SK-N-SH (cell line): ENCODE measurements around the gene SUPV3L1. TPM values are rescaled to one million over a fixed set of nuclear protein-coding genes. Genes with fewer than 3 reads are reported as not detected.
"Not testable (repeated sequence)": the region's sequence is repeated elsewhere in the genome, so short reads cannot be mapped to it uniquely, and the experiment has no call there.

Experiments used
- CTCF ChIA-PET: fragments of 300-600, 350-600 bp; formaldehyde crosslinking; extraction: SDS; loops from one replicate; lab custom pipeline; 2021; lab: Yijun Ruan, JAX
- POLR2A ChIA-PET: fragments of 350-600 bp; sonication (Branson Sonifier 250); formaldehyde crosslinking; extraction: SDS; loops from one replicate; lab custom pipeline; 2020; ENCODE audit warnings: antibody characterized with exemption, inconsistent platforms; lab: Yijun Ruan, JAX
- DNase-seq: peaks from one replicate; pipeline ENCODE4 v3.0.0; 2012
- H2AFZ ChIP-seq: fragments of 200-600 bp; sonication (generic); 2 replicates; pipeline ENCODE4 v1.8.1; 2016; ENCODE audit warnings: antibody characterized with exemption, mild to moderate bottlenecking, low read depth
- H3F3A ChIP-seq: fragments of 200-600 bp; sonication (generic); replicated peaks from 2 replicates; pipeline ENCODE3; 2016; ENCODE audit warnings: antibody characterized with exemption, mild to moderate bottlenecking; ENCODE audit not compliant: insufficient read depth
- H3K27ac ChIP-seq, 2 experiments: fragments of 200-500 bp in 1 of 2; fragments of 200-600 bp in 1 of 2; sonication (Bioruptor generic) in 1 of 2; sonication (generic), shearing (Covaris generic) in 1 of 2; 2 replicates each; pipeline versions ENCODE4 v1.5.1 to v1.6.1; 2014 to 2016; ENCODE audit warnings: low read depth in 2 of 2, inconsistent platforms in 1 of 2, low read length in 1 of 2, mild to moderate bottlenecking in 1 of 2, mixed read lengths in 1 of 2
- H3K27me3 ChIP-seq: fragments of 200-600 bp; sonication (generic), shearing (Covaris generic); 2 replicates; pipeline ENCODE4 v1.6.1; 2016; ENCODE audit warnings: mixed run types; ENCODE audit not compliant: insufficient read depth
- H3K36me3 ChIP-seq, 2 experiments: fragments of 200-500 bp in 1 of 2; fragments of 200-600 bp in 1 of 2; sonication (Bioruptor generic) in 1 of 2; sonication (generic) in 1 of 2; replicated peaks in 1 of 2; 2 replicates each; pipeline versions ENCODE3 to v1.5.1; 2014 to 2016; ENCODE audit warnings: low read length in 1 of 2, mild to moderate bottlenecking in 1 of 2; ENCODE audit not compliant: insufficient read depth in 2 of 2, control insufficient read depth in 1 of 2
- H3K4me1 ChIP-seq, 2 experiments: fragments of 200-500 bp in 1 of 2; fragments of 200-600 bp in 1 of 2; sonication (Bioruptor generic) in 1 of 2; sonication (generic), shearing (Covaris generic) in 1 of 2; 2 replicates each; pipeline versions ENCODE4 v1.5.1 to v1.6.1; 2014 to 2016; ENCODE audit warnings: low read depth in 1 of 2, low read length in 1 of 2, mixed run types in 1 of 2; ENCODE audit not compliant: insufficient read depth in 2 of 2, control insufficient read depth in 1 of 2
- H3K4me2 ChIP-seq: fragments of 200-600 bp; sonication (generic), shearing (Covaris generic); 2 replicates; pipeline ENCODE4 v1.6.1; 2017; ENCODE audit warnings: mixed run types
- H3K4me3 ChIP-seq, 2 experiments: fragments of 200-500 bp in 1 of 2; fragments of 200-600 bp in 1 of 2; sonication (Bioruptor generic) in 1 of 2; sonication (generic), shearing (Covaris generic) in 1 of 2; 2 replicates each; pipeline versions ENCODE4 v1.5.1 to v1.8.1; 2014 to 2016; ENCODE audit warnings: low read depth in 2 of 2, inconsistent platforms in 1 of 2, low read length in 1 of 2, mild to moderate bottlenecking in 1 of 2, mixed read lengths in 1 of 2, moderate library complexity in 1 of 2
- H3K79me2 ChIP-seq: fragments of 200-600 bp; sonication (generic); 2 replicates; pipeline ENCODE4 v1.8.1; 2017; ENCODE audit warnings: mild to moderate bottlenecking; ENCODE audit not compliant: insufficient read depth
- H3K9ac ChIP-seq: fragments of 200-600 bp; sonication (generic); 2 replicates; pipeline ENCODE4 v1.6.1; 2017; ENCODE audit warnings: mixed run types
- H3K9me2 ChIP-seq: fragments of 200-600 bp; sonication (generic); 2 replicates; pipeline ENCODE4 v1.6.1; 2017; ENCODE audit warnings: mixed run types
- H3K9me3 ChIP-seq: fragments of 200-600 bp; sonication (generic); 2 replicates; pipeline ENCODE4 v1.6.1; 2017; ENCODE audit warnings: mixed run types, mild to moderate bottlenecking, moderate library complexity
- H4K20me1 ChIP-seq: fragments of 200-600 bp; sonication (generic); 2 replicates; pipeline ENCODE4 v1.6.1; 2017; ENCODE audit warnings: mild to moderate bottlenecking, mixed run types; ENCODE audit not compliant: insufficient read depth
- FOXJ3 ChIP-seq: sonication (generic); formaldehyde crosslinking; IDR thresholded peaks from 2 replicates; pipeline ENCODE4 v1.5.1; 2020; ENCODE audit warnings: mild to moderate bottlenecking, missing genetic modification reagents
- GATA2 ChIP-seq: sonication (generic); formaldehyde crosslinking; IDR thresholded peaks from 2 replicates; pipeline ENCODE4 v1.5.0; 2020; ENCODE audit warnings: mild to moderate bottlenecking, missing genetic modification reagents
- NFIC ChIP-seq: IDR thresholded peaks from 2 replicates; pipeline ENCODE4 v1.4.0; 2012; ENCODE audit warnings: borderline replicate concordance
- NRF1 ChIP-seq: IDR thresholded peaks from 2 replicates; pipeline ENCODE4 v1.6.1; 2012; ENCODE audit warnings: low read depth, mild to moderate bottlenecking, low read length
- RCOR1 ChIP-seq: fragments of 150-350 bp; IDR thresholded peaks from 2 replicates; pipeline ENCODE4 v1.6.1; 2017; ENCODE audit warnings: antibody characterized with exemption, low read length
- REST ChIP-seq: IDR thresholded peaks from 2 replicates; pipeline ENCODE4 v1.6.1; 2012; ENCODE audit warnings: mild to moderate bottlenecking, low read depth, low read length, moderate library complexity
- RXRA ChIP-seq: IDR thresholded peaks from 2 replicates; pipeline ENCODE4 v1.4.0; 2012; ENCODE audit warnings: low read depth, mild to moderate bottlenecking, borderline replicate concordance
- SIN3A ChIP-seq: IDR thresholded peaks from 2 replicates; pipeline ENCODE4 v1.6.1; 2012; ENCODE audit warnings: low read depth, mild to moderate bottlenecking, low read length, moderate library complexity, borderline replicate concordance
- SMC3 ChIP-seq: IDR thresholded peaks from 2 replicates; pipeline ENCODE4 v1.6.1; 2012; ENCODE audit warnings: low read depth, low read length, improper control_type of control experiment
- TAF1 ChIP-seq: IDR thresholded peaks from 2 replicates; pipeline ENCODE4 v1.6.1; 2012; ENCODE audit warnings: low read depth, mild to moderate bottlenecking, low read length, moderate library complexity, borderline replicate concordance
- TCF12 ChIP-seq: IDR thresholded peaks from 2 replicates; pipeline ENCODE4 v1.4.0; 2012
- WGBS: methylation state at CpG from one replicate; pipeline ENCODE4 v1.1.6; 2017; ENCODE audit warnings: low lambda C conversion rate; 5-methylcytosine and 5-hydroxymethylcytosine counted together
- polyA plus RNA-seq, 3 experiments: library from polyadenylated mRNA; depleted of rRNA; stranded (reverse); fragments of >200 nt; gene quantifications; 2 replicates each; pipeline ENCODE4 v1.2.3, GENCODE V29; 2012
- TF ChIP-seq, protein P1 (sequence below): fragments of 150-350 bp; IDR thresholded peaks from 2 replicates; pipeline ENCODE4 v1.6.1; 2016; ENCODE audit warnings: mild to moderate bottlenecking, low read depth, low read length
- TF ChIP-seq, protein P2 (sequence below): fragments of 150-350 bp; IDR thresholded peaks from 2 replicates; pipeline ENCODE4 v1.6.1; 2017; ENCODE audit warnings: antibody characterized with exemption, low read length, low read depth, borderline replicate concordance
- TF ChIP-seq, protein P3 (sequence below): IDR thresholded peaks from 2 replicates; pipeline ENCODE4 v1.4.0; 2012; ENCODE audit warnings: low read depth, borderline replicate concordance

The SUPV3L1 gene
- polyA plus RNA-seq, 1 of the 3 experiments (the other 2 are of a cell fraction), result 19.8 TPM

DNA sequence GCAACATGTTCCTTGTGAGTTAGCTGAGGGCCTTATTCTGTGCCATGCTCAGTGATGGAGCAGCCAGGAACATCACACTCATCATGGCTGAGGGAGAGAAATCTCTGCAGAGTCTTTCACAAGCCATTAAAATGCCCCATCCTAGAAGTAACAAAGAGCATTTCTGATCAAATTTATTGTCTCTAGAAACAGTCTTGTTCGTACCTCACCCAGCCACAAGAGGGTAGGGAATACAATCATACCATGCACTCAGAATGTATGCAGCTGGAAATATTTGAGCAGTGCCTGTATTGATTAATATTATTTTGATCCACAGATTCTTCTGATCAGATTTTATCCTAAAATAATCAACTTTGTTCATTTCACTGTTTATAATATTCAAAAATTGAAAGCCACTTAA, 38.7 kb upstream of the SUPV3L1 start:
- Histone ChIP-seq H2AFZ (no peak overlapping the region), H4K20me1 (peaks cover 22% of the 10 kb centered on the region; the same call in 1 of the 2 replicates), H3K4me2 (no peak overlapping the region), H3K36me3 (peaks cover 11 to 32% of the 10 kb centered on the region in 2 experiments), H3K27ac (no peak overlapping the region), H3F3A (peaks cover 13% of the 10 kb centered on the region), H3K9me2 (no peaks in the 10 kb centered on the region), H3K79me2 (peaks cover 86% of the 10 kb centered on the region), H3K9me3 (no peaks in the 10 kb centered on the region), H3K9ac (no peak overlapping the region), H3K4me3 (no peak overlapping the region), H3K4me1 (no peaks in the 10 kb centered on the region), H3K27me3 (no peaks in the 10 kb centered on the region)
- WGBS, result 79% methylated on average over 1 of the region's 1 CpG
- peak; percentile 4 for DNase-seq
- POLR2A ChIA-PET, result no interaction called here
- CTCF ChIA-PET, result no interaction called here
- no peak for TF ChIP-seq RXRA
- TF ChIP-seq TAF1, result no peak

DNA sequence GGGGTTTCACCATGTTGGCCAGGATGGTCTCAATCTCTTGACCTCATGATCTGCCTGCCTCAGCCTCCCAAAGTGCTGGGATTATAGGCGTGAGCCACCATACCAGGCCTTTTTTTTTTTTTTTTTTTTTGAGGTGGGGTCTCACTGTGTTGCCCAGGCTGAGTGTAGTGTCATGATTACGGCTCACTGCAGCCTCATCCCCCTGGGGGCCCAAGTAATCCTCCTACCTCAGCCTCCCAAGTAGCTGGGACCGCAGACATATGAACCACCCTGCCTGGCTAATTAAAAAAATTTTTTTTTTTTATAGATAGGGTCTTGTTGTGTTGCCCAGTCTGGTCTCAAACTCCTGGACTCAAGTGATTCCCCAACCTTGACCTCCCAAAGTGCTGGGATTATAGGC, 38.0 kb upstream of the SUPV3L1 start:
- POLR2A ChIA-PET, H3K27me3 ChIP-seq, CTCF ChIA-PET, H3K27ac ChIP-seq, H2AFZ ChIP-seq, H3K4me3 ChIP-seq, H3K9me3 ChIP-seq, H3K4me2 ChIP-seq, H3K9ac ChIP-seq, H3K4me1 ChIP-seq, H3K9me2 ChIP-seq, DNase-seq: not testable (repeated sequence)
- H3F3A ChIP-seq, result peaks cover 17% of the 10 kb centered on the region
- peaks cover 10 to 33% of the 10 kb centered on the region in 2 experiments for H3K36me3 ChIP-seq
- peaks cover 86% of the 10 kb centered on the region for H3K79me2 ChIP-seq
- peaks cover 30% of the 10 kb centered on the region; the same call in 1 of the 2 replicates for H4K20me1 ChIP-seq
- 97% methylated on average over 3 of the region's 3 CpGs for WGBS

DNA sequence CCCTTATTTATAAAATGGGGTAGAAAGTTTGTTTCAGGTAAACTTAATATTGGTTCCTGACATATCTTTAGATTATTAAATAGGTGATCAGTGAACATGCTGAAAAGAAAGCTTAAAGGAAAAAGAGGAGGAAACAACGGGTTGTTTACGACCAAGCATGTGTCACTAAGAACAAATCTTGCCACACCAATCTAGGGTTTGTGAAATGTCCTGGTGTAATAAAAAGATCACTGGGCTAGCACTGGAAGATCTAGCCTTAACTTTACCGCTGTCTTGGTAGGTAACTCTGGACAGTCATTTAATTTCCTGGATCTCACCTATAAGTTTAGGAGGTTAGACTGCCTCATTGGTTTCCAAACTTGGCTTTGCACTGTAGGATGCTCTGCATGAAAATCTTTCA, 37.1 kb upstream of the SUPV3L1 start:
- no peaks in the 10 kb centered on the region for H3K27me3 ChIP-seq
- WGBS, result 68% methylated on average over 3 of the region's 3 CpGs
- H3K9me2 ChIP-seq, result no peaks in the 10 kb centered on the region
- no peak overlapping the region for H3K9ac ChIP-seq
- H4K20me1 ChIP-seq, result peaks cover 33% of the 10 kb centered on the region; the same call in 1 of the 2 replicates
- POLR2A ChIA-PET, result no interaction called here
- H3K4me1 ChIP-seq, result no peaks in the 10 kb centered on the region
- no peak overlapping the region for H2AFZ ChIP-seq
- H3K9me3 ChIP-seq, result no peaks in the 10 kb centered on the region
- H3K4me3 ChIP-seq, result no peak overlapping the region
- peaks cover 88% of the 10 kb centered on the region for H3K79me2 ChIP-seq
- CTCF ChIA-PET, result no interaction called here
- no peak overlapping the region for H3K27ac ChIP-seq
- H3K36me3 ChIP-seq, result peaks cover 1 to 27% of the 10 kb centered on the region in 2 experiments
- no peak overlapping the region for H3K4me2 ChIP-seq
- no peak for TF ChIP-seq SIN3A
- no peak for TF ChIP-seq NFIC
- TF ChIP-seq, protein P1, sequence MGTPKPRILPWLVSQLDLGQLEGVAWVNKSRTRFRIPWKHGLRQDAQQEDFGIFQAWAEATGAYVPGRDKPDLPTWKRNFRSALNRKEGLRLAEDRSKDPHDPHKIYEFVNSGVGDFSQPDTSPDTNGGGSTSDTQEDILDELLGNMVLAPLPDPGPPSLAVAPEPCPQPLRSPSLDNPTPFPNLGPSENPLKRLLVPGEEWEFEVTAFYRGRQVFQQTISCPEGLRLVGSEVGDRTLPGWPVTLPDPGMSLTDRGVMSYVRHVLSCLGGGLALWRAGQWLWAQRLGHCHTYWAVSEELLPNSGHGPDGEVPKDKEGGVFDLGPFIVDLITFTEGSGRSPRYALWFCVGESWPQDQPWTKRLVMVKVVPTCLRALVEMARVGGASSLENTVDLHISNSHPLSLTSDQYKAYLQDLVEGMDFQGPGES, result no peak
- TF ChIP-seq, protein P2, sequence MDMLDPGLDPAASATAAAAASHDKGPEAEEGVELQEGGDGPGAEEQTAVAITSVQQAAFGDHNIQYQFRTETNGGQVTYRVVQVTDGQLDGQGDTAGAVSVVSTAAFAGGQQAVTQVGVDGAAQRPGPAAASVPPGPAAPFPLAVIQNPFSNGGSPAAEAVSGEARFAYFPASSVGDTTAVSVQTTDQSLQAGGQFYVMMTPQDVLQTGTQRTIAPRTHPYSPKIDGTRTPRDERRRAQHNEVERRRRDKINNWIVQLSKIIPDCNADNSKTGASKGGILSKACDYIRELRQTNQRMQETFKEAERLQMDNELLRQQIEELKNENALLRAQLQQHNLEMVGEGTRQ, result no peak
- TF ChIP-seq FOXJ3 (CRISPR knock-in tag), result no peak
- no peak for TF ChIP-seq TCF12
- TF ChIP-seq, protein P3, sequence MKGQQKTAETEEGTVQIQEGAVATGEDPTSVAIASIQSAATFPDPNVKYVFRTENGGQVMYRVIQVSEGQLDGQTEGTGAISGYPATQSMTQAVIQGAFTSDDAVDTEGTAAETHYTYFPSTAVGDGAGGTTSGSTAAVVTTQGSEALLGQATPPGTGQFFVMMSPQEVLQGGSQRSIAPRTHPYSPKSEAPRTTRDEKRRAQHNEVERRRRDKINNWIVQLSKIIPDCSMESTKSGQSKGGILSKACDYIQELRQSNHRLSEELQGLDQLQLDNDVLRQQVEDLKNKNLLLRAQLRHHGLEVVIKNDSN, result no peak
- TF ChIP-seq NRF1, result no peak
- no peak for TF ChIP-seq REST
- no peak for TF ChIP-seq RCOR1
- TF ChIP-seq GATA2 (CRISPR knock-in tag), result no peak
- TF ChIP-seq RXRA, result no peak
- no peak for TF ChIP-seq SMC3
- no peak for DNase-seq
- peaks cover 13% of the 10 kb centered on the region for H3F3A ChIP-seq
